NT2/D1 (cell line): ENCODE measurements around the gene MFSD2A.

Experiments used
- SUZ12 ChIP-seq: IDR thresholded peaks from 2 replicates; pipeline ENCODE4 v1.6.1; 2011; ENCODE audit not compliant: insufficient read length, insufficient read depth; ENCODE audit errors: extremely low read depth
- YY1 ChIP-seq: IDR thresholded peaks from 2 replicates; pipeline ENCODE4 v1.6.1; 2011; ENCODE audit not compliant: insufficient read length, insufficient read depth

DNA sequence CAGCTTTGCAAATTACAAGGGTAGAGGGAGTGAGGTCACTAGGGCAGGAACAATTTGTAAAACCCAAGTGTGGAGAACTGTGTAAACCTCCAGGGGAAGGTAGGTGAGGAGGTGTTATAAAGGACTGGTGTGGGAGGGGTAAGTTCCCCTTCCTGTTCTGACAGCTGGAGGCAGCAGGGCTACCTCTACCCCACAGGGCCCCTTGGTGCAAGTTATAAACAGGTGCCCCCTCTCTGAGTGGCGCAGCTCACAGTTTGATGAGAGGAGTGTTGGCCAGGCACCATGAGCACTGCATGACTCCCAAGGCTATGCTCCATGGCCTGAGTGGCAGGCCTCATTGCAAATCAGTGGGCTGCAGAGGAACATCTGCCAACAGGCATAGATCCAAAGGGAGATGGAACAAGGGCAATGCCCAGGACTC, 41.0 kb downstream of the MFSD2A start:
- no peak for TF ChIP-seq YY1
- TF ChIP-seq SUZ12: no peak
